NCI-H2196 (cell line): ENCODE results near the gene CARTPT.

ENCODE experiments used
- DNase-seq: peaks from one replicate; lab custom pipeline; 2025; ENCODE audit not compliant: unreplicated experiment; lab: John Stamatoyannopoulos, UW

CARTPT gene

DNA sequence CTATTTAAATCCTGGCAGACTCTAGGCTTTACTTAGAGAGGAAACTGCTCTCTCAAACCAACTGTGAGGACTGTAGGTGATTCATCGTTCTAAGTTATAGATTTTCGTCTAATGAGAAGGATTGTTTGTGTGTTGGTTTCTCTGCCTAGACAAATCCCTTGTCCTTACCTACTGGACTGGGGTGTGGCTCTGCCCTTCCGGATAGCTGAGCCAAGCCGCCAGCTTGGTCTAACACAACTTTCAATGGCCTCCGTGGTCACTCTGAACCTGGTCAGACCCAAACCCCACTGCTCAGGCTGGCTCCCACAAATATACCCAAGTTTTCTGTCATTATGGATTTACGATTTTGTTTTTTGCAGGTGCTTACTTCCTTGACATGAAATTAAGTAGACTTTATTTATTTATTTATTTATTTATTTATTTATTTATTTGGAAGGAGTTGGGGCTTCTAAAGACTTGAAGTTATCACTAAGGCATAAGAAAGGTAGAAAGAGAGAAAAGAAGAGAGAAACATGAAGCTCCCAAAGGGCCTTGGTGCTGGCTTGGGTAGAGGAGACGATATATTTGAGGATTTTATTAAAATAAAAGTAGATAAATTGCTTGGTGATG, 19.0 kb downstream of the CARTPT start:
- DNase-seq: no peak

DNA sequence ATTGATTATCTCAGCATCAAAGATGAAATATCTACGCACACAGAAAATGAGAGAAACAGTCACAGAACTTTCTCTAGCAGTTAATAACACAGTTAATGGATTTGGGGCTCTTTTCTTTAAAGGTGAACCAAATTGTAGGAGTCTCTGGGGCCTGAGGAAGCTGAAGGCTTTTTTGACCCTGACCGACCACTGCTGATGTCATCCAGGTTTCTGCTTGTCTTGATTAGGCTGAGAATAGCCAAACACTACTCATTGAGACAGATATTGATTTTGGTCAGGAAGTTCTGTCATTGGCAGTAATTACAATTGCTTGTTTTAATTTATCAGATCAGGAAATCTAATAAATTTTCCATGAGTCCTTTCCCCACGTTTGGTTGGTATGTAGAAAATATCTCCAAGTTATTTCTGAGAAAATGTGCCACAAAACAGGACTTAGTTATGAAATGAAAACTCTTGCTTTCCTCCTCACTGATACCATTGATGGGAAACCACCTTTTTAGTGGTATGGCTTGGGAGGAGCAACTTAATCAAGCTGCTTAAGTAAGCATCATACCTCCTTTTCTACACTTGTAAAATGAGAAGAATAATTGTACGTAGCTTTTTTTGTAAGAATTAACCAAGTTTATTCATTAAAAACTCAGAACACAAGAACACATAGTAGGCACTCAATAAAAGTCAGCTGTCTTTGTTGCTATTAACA, 19.7 kb downstream of the CARTPT start:
- no peak for DNase-seq

DNA sequence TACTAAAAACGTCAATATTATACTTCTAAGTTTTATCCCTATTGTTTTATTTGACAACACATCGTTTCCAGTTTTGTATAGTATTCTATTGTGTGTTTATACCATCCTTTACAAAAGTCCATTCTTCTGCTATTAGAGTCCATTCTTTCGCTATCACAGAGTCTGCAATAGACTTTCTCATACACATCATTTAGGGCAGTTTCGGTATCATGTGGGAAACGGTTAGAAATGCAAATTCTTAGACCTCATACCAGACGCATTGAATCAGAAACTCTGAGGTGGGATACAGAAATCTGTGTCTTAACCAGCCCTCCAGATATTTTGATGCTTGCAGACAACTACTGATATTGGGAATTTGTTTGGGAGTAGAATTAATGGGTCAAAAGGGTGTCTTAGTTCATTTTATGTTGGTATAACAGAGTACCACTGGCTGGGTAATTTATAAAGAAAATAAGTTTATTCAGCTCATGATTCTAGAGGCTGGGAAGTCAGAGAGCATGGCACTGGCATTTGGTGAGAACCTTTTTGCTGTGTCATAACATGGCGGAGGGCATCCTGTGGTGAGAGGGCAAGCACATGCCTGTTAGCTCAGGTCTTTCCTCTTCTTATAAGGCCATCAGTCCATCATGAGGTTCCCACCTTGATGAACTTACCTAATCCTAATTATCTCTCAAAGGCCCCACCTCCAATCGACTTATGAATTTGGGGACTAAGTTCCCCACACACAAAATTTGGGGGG, 21.1 kb downstream of the CARTPT start:
- no peak for DNase-seq

DNA sequence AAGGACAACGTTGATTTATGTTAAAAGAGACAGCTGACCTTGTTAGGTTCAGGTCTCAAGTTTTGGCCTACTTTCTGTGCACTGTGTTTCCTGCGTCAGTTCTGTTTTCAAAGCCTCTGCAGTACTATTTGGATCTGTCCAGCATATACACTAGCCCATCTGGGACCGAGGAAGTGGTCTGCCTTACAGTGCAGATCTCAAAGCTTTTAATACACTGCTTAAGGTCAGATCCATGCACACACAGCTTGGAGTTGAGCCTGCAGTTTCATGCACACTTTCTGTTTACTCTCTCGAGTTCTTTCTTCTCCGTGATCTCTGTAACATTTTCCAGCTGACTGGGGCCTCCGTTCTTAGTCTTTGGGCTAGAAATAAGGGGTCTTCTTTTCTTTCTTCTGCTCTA, 24.1 kb downstream of the CARTPT start:
- DNase-seq: no peak

DNA sequence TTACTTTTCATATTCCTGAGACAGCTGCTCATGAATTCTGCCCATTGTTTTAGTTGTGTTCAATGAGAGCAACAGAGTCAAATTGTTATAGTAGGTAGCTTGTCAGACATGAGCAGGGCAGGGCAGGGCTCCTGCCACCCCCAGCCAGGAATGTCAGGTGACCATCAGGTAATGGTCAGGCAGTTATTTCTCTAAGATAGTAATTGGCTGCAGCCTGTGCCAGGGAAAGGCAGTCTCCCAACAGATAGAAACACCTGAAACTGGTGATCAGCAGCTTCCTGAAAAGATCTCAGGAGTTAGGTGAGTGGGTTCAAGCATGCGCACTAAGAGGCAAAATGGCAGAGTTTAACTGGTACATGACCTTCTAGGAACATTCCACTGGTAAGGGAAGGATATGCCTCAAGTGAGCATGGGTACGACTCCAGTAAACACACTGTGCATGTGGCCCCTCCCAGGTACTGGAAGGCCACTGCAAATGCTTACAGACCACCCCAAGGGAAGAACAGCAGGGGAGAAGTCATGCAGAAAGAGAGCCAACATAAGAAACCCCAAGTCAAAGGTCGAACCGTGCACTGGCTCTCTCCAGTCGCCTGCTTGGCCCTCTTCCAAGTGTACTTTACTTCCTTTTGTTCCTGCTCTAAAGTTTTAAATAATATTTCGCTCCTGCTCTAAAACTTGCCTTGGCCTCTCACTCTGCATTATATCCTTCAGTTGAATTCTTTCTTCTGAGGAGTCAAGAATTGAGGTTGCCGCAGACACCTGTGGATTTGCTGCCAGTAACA, 25.1 kb downstream of the CARTPT start:
- DNase-seq: no peak

DNA sequence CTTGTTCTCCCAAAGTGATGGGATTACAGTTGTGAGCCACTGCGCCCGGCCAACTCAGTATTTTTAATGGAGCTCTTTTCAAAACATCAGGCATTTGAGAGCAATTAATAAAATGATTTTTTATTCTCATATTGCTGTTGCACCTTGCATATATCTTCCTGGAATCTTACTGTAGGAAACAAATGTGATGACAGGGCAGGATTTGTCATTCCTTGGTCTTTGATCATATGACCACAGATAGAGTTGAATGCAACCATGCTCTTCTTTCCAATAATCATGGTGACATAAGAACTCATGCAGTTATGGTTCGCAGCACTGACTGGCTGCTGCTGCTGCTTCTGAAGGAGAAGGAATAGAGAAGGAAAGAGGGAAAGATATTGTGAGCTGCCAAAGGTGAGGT, 28.1 kb downstream of the CARTPT start:
- no peak for DNase-seq

DNA sequence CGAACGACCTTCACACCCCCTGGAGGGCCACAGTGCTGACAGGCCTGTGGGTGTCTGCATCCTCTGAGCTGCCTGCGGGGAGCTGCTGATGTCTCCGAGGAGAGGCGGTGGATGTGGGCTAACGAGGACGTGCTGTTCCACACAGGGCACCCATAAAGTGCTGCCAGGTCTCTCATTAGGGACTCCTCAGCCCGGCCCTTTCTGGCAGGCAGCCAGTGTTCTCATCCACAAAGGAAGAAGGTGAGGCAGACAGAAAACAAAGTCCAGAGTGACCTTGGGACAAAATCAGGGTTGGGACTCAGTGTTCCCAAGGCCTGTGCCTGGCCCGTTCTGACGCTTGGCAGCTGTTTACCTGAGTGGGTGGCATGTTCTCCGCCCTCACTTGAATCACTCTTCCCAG, 29.3 kb downstream of the CARTPT start:
- DNase-seq: no peak

DNA sequence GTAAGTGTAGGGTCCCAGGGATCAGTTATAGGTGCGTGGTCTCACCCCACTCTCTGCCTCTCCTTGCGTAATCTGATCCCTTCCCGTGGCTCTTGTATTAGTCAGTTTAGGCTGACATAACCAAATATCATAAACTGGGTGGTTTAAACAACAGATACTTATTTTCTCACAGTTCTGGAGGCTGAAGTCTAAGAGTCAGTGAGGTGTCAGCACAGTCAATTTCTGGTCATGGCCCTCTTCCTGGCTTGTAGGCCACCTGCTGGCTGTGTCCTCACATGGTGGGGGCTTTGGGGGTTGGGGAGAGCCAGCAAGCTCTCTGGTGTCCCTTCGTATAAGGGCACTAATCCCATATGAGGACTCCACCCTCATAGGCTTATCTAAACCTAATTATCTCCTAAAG, 32.3 kb downstream of the CARTPT start:
- no peak for DNase-seq

DNA sequence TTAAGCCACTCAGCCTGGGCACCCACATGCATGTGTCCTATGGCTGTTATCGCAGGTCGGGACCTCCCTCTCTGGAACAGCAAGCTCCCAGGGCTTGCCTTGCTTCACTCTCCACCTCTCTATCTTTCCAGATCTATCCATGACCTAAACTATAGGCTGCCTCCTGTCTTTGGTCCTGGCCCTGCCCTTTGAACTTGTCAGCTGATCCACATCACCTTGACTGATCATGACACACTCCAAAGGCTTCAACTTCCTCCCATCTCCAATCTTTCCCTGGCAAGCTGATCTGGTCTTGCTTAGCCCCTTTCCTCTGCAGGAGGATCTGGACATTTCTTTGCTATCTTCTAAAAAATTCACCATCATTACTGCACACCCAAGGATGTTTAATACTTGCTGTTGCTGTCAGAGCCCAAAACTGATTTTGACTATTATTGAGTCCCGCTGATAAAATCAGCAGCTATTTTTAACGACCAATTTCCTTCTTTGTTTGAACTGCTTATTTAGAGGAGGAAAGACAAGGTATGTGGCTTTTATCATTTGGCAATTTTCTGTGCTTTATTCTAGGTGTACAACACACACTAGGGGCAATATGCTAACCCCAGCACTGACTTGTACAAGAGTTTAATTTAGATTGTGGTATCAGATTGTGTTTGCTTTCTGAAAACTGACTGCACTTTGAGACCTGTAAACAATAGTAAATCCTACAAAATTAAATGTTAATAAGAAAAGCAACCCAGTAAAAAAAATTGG, 33.5 kb downstream of the CARTPT start:
- DNase-seq: no peak

DNA sequence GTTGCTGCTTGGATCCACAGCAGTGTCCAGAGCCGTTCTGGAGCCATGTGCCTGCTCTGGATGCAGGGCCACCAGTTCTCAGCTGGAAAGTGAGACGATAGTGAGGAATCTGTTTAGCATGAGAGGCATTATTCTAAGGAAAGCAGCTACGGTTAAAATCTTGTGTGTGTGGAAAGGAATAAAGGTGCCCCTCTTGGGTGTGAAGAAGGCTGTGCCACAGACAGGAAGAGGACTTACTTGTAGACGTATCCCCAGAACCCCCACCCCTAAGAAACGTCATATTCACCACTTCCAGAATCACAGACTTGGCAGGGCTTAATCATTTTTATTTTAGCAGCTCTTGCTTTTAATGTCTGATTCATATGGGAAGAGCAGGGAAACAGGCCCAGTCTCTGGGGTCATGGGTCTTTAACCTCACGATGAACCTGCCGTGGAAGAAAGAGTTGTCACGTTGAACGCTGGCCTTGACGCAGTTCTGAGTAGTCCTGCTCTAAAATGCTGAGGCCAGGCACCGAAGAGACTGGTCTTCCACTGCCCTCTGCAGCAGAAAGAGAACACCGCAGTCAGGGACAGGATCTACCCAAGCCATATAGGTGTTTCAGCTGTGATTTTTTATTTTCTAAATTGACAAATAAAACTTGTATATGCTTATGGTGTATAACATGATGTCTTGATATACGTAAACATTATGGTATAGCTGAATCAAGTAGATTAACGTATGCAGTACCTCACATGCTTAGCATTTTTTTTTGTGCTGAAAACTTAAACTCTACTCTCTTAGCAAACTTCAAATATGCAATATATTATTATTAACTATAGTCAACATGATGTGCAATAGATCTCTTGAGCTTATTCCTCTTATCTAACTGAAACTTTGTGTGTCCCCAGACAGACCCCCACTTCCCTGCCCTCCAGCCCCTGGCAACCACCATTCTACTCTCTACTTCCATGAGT, 38.8 kb downstream of the CARTPT start:
- peak; percentile 51 for DNase-seq

DNA sequence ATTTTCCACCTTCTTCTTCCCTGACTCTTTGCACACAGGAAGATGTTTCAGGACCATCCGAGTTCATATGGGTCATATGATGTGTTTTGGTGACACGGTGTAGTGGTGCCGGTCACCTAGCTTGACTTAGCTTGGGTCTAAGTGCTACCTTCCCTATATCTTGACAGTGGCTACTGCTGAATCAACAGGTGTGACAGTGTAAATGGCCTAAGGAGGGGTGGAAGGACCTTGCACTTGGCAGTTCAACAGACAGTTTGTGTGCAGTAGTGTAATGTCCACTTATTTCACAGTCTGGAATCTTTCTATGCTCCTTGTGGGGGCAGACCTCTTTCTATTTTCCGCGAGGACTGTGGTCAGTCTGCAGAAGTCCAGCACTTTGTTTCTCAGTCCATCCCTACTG, 43.8 kb downstream of the CARTPT start:
- no peak for DNase-seq

DNA sequence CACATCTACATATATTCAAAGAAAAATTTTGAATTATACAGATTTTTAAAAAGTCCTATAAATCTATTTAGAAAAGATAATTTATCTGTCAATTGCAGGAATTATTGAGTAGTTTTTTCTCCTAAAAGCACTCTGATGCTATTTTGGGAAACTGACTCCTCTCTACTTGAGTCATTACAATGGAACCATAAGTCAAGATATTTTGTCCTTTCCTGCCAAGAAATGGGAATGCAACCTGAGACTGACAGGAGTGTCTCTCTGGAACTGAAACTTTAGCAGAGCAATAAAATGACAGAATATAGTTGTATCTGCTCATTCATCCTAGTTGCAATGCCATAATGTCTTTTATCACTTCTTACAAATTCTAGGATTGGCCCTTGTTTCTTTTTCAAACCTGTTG, 48.6 kb downstream of the CARTPT start:
- DNase-seq: no peak

DNA sequence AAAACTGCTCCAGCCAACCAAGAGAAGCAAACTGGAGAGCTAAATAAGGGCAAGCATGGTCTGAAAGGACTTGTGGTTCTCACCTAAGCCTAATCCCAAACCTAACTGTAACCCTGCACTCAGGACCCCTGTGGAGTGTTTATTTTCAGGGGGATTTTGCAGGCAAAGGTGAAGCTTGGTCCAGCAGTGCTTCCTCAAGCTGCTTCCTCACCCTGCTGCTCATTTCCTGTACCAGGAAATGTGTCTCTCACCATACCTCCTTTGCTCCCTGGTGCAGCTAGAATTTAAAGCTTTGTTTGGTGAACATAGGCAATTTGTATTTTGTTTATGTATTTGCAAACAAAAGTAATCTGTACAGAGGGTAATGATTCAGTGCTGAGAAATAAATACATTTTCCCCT, 50.2 kb downstream of the CARTPT start:
- DNase-seq: no peak

DNA sequence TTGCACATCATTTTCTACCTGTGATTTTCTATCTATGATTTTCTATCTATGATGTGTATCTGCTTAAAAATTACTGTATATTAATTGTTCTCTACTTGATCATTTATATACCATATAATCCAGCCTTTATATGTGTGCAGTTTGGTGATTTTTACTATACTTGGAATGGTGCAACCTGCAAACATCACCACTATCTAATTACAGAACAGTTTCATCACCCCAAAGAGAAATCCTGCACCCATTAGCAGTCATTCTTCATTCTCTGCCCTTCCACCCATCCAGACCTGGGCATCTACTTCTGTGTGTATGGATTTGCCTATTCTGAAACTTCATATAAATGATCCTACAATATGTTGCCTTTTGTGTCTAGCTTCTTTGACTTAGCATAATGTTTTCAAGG, 51.3 kb downstream of the CARTPT start:
- no peak for DNase-seq
